Nucleus accumbens (tissue), 56 donors: Measurements from ENCODE around the gene CHST11.
A peak's percentile ranks its signal among the peaks of the same experiment; 100 is the strongest.

ENCODE experiments used
- DNase-seq, 56 donors: peaks; one replicate each; lab custom pipeline; 2025; lab: John Stamatoyannopoulos, UW

CHST11 gene

GRCh38 chr12:104426926-104427546 is 29.7 kb upstream of the CHST11 start:
- DNase-seq = no peak

DNA sequence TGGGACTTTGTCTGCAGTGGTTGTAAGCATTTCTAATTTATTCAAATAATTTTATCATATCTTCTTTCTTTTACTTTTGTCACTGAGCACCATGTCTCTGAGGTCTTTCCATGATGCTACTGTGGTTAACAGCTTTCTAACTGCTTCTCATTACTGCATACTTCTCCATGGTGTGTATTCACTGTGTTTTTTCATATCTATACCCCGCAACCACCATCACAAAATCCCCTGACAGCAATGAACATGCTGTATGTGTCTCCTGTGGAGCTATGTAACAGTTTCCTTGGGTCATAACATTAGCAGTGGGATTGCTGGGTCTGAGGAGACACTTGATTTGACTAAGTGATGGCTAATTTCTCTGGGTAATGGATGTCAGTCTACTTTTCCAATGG is 29.2 kb upstream of the CHST11 start:
- no peak for DNase-seq

- no peak for DNase-seq
Observed at GRCh38 chr12:104433061-104433460, 23.7 kb upstream of the CHST11 start.

DNA sequence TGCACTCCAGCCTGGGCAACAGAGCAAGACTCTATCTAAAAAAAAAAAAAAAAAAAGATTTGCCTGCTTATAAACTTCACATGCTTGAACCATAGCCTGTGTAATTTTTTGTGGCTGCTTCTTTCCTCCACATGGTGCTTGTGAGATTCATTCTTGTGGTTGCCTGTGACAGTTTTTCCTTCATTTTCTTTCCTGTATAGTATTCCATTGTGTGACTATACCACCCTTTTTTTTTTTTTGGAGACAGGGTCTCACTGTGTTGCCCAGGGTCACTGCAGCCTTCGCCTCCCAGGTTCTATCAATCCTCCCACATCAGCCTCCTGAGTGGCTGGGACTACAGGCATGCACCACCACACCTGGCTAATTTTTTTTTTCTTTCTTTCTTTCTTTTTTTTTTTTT is 22.6 kb upstream of the CHST11 start:
- DNase-seq = no peak

- no peak for DNase-seq
Observed at GRCh38 chr12:104435175-104435574, 21.6 kb upstream of the CHST11 start.

- no peak for DNase-seq
Observed at GRCh38 chr12:104435765-104436164, 21.0 kb upstream of the CHST11 start.

DNA sequence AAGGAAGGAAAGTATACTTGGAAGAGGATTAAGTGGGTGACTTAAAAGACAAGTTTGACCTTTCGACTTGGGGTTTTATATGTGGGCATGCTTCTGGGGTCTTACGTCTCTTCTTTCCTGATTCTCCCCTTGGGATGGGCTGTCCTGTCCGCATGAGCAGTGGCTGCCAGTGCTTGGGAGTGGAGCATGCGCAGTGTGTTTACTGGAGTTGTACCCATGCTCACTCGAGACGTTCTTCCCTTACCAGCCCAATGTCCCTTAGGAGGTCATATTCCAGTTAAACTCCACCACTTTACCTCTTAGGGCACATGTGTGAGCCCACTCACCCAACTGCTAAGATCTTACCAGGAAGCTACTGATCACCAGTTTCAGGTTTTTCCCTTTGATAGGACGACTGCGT is 20.0 kb upstream of the CHST11 start:
- DNase-seq = no peak

- no peak for DNase-seq
Observed at GRCh38 chr12:104438134-104438533, 18.6 kb upstream of the CHST11 start.

DNA sequence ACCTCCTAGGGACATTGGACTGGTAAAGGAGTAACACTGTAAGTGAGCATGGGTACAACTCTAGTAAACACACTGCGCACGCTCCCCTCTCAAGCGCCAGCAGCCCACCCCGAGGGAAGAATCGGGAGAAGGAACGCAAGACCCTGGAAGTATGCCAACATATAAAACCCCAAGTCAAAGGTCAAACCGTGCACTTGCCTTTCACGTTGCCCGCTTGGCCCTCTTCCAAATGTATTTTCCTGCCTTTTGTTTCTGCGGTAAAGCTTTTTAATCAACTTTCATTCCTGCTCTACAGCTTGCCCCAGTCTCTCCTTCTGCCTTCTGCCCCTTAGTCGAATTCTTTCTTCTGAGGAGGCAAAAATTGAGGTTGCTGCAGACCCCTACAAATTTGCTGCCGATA is 17.6 kb upstream of the CHST11 start:
- DNase-seq = no peak

DNA sequence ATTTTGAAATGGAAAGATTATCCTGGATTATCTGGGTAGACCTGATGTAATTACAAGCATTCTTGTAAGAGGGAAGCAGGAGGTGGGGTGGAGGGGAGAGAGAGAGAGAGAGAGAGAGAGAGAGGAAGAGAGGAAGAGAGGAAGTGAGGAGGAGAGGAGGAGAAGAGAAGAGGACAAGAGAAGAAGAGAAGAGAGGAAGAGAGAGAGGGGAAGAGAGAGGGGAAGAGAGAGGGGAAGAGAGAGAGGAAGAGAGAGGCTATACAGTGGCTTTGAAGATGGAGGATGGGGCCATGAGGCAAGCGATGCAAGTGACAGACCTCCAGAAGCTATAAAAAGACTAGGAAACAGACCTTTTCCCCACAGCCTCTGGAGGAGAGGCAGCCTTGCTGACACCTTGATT is 13.7 kb upstream of the CHST11 start:
- no peak for DNase-seq

DNA sequence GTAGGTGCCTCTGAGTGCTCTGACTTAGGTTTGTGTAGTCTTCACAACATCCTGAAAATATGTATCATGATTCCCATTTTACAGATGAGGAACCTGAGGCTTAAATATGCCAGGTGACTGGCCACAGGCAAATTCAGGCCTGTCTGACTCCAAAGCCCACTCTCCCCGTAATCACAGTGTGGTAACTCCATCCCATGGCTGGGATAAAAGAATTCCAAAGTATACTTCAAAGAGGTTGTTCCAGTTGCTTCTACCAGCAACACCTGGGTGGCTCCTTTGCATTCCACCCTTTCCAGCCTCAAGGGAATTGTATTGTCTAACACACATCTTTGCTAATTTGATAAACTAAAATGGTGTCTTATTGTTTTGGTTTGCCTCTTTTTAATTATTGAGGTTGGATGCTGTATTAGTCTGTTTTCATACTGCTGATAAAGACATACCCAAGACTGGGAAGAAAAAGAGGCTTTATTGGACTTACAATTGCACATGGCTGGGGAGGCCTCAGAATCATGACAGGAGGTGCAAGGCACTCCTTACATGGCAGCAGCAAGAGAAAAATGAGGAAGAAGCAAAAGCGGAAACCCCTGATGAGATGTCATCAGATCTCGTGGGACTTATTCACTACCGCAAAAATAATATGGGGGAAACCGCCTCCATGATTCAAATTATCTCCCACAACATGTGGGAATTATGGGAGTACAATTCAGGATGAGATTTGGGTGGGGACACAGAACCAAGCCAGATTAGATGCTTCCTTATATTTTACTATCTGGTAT is 9.9 kb upstream of the CHST11 start:
- no peak for DNase-seq

DNA sequence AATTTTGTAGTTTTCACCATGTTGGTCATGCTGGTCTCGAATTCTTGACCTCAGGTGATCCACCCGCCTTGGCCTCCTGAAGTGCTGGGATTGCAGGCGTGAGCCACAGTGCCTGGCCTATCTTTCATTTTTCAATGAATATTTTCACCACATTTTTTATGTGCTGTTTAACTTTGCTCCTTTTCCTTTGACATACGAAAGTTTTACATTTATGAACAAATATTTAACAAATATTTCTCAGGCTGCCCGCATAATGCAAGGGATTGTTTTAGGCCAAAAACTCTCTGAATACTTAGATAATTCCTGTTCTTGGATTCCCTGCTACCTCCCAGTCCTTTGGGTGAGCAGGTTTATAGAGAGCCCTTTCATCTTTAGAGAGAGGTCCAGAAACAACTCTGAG is 8.7 kb upstream of the CHST11 start:
- DNase-seq = no peak

GRCh38 chr12:104448451-104448850 is 8.3 kb upstream of the CHST11 start:
- DNase-seq = no peak

DNA sequence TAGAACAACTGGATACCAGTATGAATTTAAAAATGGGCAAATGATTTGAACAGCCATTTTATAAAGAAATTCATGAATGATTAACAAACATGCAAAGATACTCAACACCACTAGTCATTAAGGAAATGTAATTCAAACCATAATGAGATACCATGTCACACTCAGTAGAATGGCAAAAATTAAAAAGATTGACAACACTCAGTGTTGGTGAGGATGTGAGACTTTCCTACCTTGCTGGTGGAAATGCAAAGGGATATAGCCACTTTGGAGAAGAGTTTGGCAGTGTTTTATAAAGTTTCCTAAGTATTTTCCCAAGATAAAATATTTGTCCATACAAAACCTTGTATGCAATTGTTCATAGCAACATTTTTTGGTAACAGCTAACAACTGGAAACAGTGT is 6.0 kb upstream of the CHST11 start:
- DNase-seq = no peak

GRCh38 chr12:104452087-104452486 is 4.7 kb upstream of the CHST11 start:
- DNase-seq = peak in 18 of 56 donors; percentile 9 to 73 (median 34)

GRCh38 chr12:104453133-104453532 is 3.6 kb upstream of the CHST11 start:
- no peak for DNase-seq

DNA sequence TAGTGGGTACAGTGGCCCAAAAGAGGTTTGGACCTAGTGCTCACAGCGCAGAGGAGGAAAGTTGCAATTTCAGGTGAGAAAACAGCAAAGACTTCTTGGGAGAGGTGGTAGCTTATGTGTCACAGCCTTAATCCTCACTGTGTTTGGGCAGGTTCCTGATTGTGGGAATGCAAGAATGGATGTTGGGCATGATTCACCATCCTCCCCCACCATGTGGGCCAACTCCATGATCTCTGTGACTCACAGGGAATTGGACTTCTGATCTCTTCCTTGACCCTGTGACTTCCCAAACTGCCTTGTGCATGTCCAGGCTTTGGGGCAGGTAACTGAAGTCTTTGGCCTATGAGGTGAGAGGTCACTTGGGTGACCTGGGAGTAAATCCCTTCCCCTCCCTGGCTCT is 1.8 kb upstream of the CHST11 start:
- DNase-seq = peak in 6 of 56 donors; percentile 6 to 32 (median 18)

DNA sequence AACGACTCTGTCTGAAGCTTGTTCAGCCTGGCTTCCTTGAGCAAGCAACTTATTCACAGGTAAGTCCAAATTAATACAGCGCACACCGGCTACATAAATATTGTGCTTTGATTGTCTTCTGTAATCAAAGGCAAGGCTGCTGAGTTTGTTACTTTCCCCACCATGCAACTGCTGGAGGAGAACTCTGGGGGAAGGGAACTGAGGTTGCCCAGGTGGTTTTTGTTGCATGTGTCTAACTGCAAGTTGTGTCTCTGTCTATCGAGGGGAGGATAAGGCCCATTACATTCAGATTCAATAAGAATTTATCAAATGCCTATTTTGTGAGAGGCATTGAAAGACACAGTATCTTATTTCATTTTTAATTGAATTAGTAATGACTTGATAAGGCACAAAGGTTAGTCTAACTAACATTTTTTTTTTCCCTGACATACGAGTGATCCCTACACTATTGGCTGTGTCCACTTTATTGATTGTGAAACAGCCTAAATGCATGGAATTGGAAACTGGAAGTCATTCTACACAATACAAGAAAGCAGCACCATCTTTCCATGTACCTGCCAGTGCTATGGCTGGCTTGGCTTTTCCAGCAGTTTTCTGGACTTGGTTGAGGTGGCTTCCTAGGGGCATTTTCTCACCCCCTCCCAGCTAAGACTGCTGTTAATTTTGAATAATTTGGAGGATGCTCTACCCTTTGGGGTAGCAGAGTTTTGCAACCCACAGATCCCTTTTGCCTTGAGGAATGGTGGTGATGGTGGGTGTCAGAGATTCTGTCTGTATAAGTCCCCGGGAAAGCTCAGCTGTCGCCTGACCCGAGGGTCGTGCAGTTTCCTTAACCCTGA is 951 bp upstream of the CHST11 start:
- no peak for DNase-seq

DNA sequence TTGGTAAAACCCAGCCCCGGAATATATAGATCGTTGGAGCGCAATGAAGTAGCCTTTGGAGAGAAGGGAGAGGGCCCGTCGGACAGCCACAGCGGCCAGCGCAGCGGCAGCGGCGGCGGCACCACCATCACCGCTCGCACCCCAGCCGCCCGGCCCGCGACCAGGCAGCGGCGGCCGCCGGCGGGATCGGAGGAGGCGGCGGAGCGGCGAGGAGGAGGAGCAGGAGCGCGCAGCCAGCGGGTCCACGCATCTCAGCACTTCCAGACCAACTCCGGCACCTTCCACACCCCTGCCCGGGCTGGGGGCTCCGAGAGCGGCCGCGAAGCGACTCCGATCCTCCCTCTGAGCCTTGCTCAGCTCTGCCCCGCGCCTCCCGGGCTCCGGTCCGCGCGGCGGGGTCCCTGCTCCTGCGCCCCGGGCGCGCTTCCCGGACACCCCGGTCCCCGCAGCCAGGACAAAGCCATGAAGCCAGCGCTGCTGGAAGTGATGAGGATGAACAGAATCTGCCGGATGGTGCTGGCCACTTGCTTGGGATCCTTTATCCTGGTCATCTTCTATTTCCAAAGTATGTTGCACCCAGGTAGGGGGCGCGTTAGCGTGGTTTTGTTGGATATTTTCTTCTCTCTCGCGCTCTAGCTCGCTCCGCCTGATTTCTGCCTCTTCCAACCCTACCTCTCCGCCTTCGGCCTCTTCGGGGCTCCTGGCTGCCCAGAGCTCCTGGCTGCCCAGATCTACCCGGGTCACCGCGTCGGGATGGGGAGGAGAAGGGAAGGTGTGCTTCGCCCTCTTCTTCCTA is 400 bp downstream of the CHST11 start:
- peak in 46 of 56 donors; percentile 5 to 75 (median 46) for DNase-seq
